ENCODE results near the gene SAT2.
"Not testable (repeated sequence)": the region's sequence is repeated elsewhere in the genome, so short reads cannot be mapped to it uniquely, and the experiment has no call there.

The SAT2 gene

GRCh38 chr17:7633093-7633492, 5.5 kb upstream of the SAT2 start:
- DNase-seq (ENCODE audit: low read depth), result no peak

GRCh38 chr17:7632492-7632894, 4.9 kb upstream of the SAT2 start:
- peak; percentile 65 for DNase-seq (ENCODE audit: low read depth)

GRCh38 chr17:7631398-7632380, 4.1 kb upstream of the SAT2 start:
- no peak for DNase-seq (ENCODE audit: low read depth)

GRCh38 chr17:7629939-7630571, 2.4 kb upstream of the SAT2 start, which contains the start of gene SHBG:
TSS of gene SHBG (plus strand) at chr17:7630135. CDS start at chr17:7630173, 38 bp downstream.
- no peak for DNase-seq (ENCODE audit: low read depth)

- DNase-seq (ENCODE audit: low read depth), result no peak
Measured at GRCh38 chr17:7626956-7627249, 718 bp downstream of the SAT2 start.

- DNase-seq (ENCODE audit: low read depth), result no peak
Measured at GRCh38 chr17:7626307-7626706, 1.3 kb downstream of the SAT2 start.

GRCh38 chr17:7625749-7626148, 1.9 kb downstream of the SAT2 start:
- DNase-seq (ENCODE audit: low read depth), result not testable (repeated sequence)

- no peak for DNase-seq (ENCODE audit: low read depth)
Measured at GRCh38 chr17:7623661-7624060, 4.0 kb downstream of the SAT2 start.

- no peak for DNase-seq (ENCODE audit: low read depth)
Measured at GRCh38 chr17:7620835-7621234, 6.8 kb downstream of the SAT2 start.

- no peak for DNase-seq (ENCODE audit: low read depth)
Measured at GRCh38 chr17:7618608-7619007, 9.0 kb downstream of the SAT2 start.

- DNase-seq (ENCODE audit: low read depth), result no peak
Measured at GRCh38 chr17:7615265-7615747, 12.3 kb downstream of the SAT2 start.

- DNase-seq (ENCODE audit: low read depth), result peak; percentile 100
Measured at GRCh38 chr17:7614425-7615264, 13.0 kb downstream of the SAT2 start, which contains the start of gene FXR2. TSS of gene FXR2 (minus strand) at chr17:7614897. CDS start at chr17:7614532, 365 bp downstream.

- DNase-seq (ENCODE audit: low read depth), result peak; percentile 76
Measured at GRCh38 chr17:7613769-7614424, 13.7 kb downstream of the SAT2 start.

- DNase-seq (ENCODE audit: low read depth), result no peak
Measured at GRCh38 chr17:7612294-7612640, 15.4 kb downstream of the SAT2 start.

- no peak for DNase-seq (ENCODE audit: low read depth)
Measured at GRCh38 chr17:7611635-7612293, 15.9 kb downstream of the SAT2 start.

GRCh38 chr17:7610641-7611040, 17.0 kb downstream of the SAT2 start:
- no peak for DNase-seq (ENCODE audit: low read depth)

GRCh38 chr17:7606280-7606679, 21.3 kb downstream of the SAT2 start:
- DNase-seq (ENCODE audit: low read depth), result no peak

GRCh38 chr17:7597561-7597960, 30.1 kb downstream of the SAT2 start:
- not testable (repeated sequence) for DNase-seq (ENCODE audit: low read depth)

GRCh38 chr17:7593296-7593695, 34.3 kb downstream of the SAT2 start:
- DNase-seq (ENCODE audit: low read depth), result no peak

GRCh38 chr17:7592422-7593021, 35.1 kb downstream of the SAT2 start:
- DNase-seq (ENCODE audit: low read depth), result no peak

GRCh38 chr17:7591596-7591995, 36.0 kb downstream of the SAT2 start:
- DNase-seq (ENCODE audit: low read depth), result no peak
